Measurements from ENCODE around the gene CTNNA1.

GRCh38 chr5:138720840-138721239, 32.4 kb upstream of the CTNNA1 start:
- TF ChIP-seq CTCF (IDR thresholded peaks at IDR 0.05) (no peak), POLR2A (IDR thresholded peaks at IDR 0.05) (no peak)
